HG03045 (cell line): ENCODE measurements around the gene DPP6.

ENCODE experiments used
- ATAC-seq: cut with Tn5 transposase; IDR thresholded peaks from one replicate; pipeline ENCODE4 v1.9.1; 2021; ENCODE audit warnings: mild to moderate bottlenecking, moderate library complexity; ENCODE audit not compliant: unreplicated experiment

DPP6 gene

GRCh38 chr7:154217688-154218340 lies 165.6 kb downstream of the DPP6 start:
- ATAC-seq, result no peak

GRCh38 chr7:154231732-154232131 lies 179.5 kb downstream of the DPP6 start:
- no peak for ATAC-seq

GRCh38 chr7:154232700-154233099 lies 180.5 kb downstream of the DPP6 start:
- no peak for ATAC-seq

- ATAC-seq, result no peak
Measured at GRCh38 chr7:154241988-154242387, 189.8 kb downstream of the DPP6 start.

GRCh38 chr7:154242709-154243108 lies 190.5 kb downstream of the DPP6 start:
- no peak for ATAC-seq

- ATAC-seq, result no peak
Measured at GRCh38 chr7:154252046-154252445, 199.8 kb downstream of the DPP6 start.

GRCh38 chr7:154253810-154254209 lies 201.6 kb downstream of the DPP6 start:
- ATAC-seq, result no peak

- ATAC-seq, result no peak
Measured at GRCh38 chr7:154255324-154255723, 203.1 kb downstream of the DPP6 start.

- no peak for ATAC-seq
Measured at GRCh38 chr7:154256150-154256549, 204.0 kb downstream of the DPP6 start.

- ATAC-seq, result no peak
Measured at GRCh38 chr7:154259396-154259795, 207.2 kb downstream of the DPP6 start.

- ATAC-seq, result no peak
Measured at GRCh38 chr7:154287356-154287755, 235.2 kb downstream of the DPP6 start.

- no peak for ATAC-seq
Measured at GRCh38 chr7:154289119-154289518, 236.9 kb downstream of the DPP6 start.

- ATAC-seq, result no peak
Measured at GRCh38 chr7:154296443-154296842, 244.2 kb downstream of the DPP6 start.

GRCh38 chr7:154299736-154300135 lies 247.5 kb downstream of the DPP6 start:
- ATAC-seq, result no peak

- no peak for ATAC-seq
Measured at GRCh38 chr7:154302380-154302779, 250.2 kb downstream of the DPP6 start.

GRCh38 chr7:154304231-154304630 lies 252.0 kb downstream of the DPP6 start:
- ATAC-seq, result no peak

- no peak for ATAC-seq
Measured at GRCh38 chr7:154304740-154305700, 252.8 kb downstream of the DPP6 start.

GRCh38 chr7:154306036-154306435 lies 253.8 kb downstream of the DPP6 start:
- no peak for ATAC-seq

- no peak for ATAC-seq
Measured at GRCh38 chr7:154308928-154309327, 256.7 kb downstream of the DPP6 start.

- ATAC-seq, result no peak
Measured at GRCh38 chr7:154310114-154310513, 257.9 kb downstream of the DPP6 start.

- ATAC-seq, result no peak
Measured at GRCh38 chr7:154324196-154324595, 272.0 kb downstream of the DPP6 start.

- no peak for ATAC-seq
Measured at GRCh38 chr7:154326421-154326820, 274.2 kb downstream of the DPP6 start.
